ENCODE measurements around the gene CTBP2.
A peak's percentile ranks its signal among the peaks of the same experiment; 100 is the strongest.

The CTBP2 gene

DNA sequence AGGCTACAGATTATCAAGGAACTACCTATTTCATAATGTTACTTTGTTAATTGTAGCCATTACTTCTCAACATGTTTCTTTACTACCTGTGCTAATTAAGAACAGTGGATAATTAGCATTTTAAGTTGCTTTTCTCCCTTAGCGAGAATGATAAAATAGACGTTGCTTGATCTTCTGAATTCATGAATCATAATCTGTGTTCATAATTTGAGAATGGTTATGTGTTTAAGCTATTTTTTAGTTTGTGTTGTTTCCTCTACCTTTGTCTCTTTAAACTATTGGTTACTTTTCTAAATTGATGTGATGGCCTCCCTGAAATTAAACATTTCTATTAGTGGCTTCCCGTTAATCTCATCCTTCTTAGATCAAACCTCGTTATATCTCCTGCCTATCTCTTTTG is 218.5 kb downstream of the CTBP2 start, which contains the start of gene ZRANB1:
TSS of gene ZRANB1 (plus strand) at position 301 of the 400 bp plus-strand sequence. CDS start 371 bp downstream, outside the sequence.
- DNase-seq (ENCODE audit: low spot score) = no peak

DNA sequence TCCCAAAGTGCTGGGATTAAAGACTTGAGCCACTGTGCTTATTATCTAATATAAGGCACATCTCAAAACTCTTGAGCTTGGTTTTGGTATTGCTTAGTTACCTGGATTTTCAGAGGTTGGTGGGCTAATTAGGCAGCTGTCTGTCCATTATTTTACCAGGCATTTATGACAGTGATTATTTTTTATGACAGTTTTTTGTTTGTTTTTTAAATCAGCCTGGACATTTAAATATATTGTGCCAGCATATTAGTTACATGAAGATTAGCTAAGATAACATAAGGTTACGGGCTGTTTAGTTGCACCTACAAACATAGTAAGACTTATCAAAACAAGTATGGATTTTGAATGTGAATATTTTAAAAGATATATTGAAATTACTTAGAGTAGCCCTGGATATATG is 221.1 kb downstream of the CTBP2 start:
- no peak for DNase-seq (ENCODE audit: low spot score)

DNA sequence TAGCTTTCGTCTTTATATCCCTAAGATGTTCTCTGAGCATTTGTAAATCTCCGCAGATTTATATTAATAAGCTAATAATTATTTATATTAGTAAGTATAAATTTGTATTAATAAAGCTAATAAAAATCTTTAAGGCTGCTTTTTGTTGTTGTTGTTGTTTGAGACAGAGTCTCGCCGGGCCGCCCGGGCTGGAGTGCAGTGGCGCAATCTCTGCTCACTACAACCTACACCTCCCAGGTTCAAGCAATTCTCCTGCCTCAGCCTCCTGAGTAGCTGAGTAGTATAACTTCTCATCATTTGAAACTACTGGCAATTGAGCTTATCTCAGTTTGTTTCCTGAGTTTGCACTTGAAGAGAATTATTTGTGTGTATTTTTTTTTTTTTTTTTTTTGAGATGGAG is 223.6 kb downstream of the CTBP2 start:
- DNase-seq (ENCODE audit: low spot score) = no peak

DNA sequence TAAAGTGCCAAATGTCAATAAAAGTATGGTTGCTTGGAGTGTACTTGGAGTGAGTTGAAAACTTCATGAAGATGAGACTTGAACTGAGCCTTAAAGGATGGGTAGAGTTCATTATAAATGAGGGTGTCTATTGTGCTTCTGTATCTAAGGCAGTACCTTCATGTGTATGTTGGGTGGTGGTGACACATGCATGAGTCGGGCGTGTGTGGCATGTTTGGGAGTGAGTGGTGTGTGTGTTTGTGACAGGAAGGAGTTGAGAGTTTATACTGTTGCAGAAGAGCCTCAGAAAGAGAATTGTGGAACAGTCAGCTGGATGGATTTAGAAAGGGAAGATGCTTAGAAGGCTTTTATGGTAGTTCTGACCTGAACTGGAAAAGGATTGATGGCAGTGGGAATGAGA is 224.4 kb downstream of the CTBP2 start:
- peak; percentile 47 for DNase-seq (ENCODE audit: low spot score)

Data from RKO (cell line).